ENCODE data around the gene TSHZ2. TPM values are rescaled to one million over a fixed set of nuclear protein-coding genes. Genes with fewer than 3 reads are reported as not detected.
A peak's percentile ranks its signal among the peaks of the same experiment; 100 is the strongest.

TSHZ2 gene
- total RNA-seq, 1 experiment from 2014 or later: 0.07 TPM

GRCh38 chr20:53385941-53386767 lies 414.0 kb downstream of the TSHZ2 start:
- H2BK5ac ChIP-seq (ENCODE audit: insufficient read length, low read length): no peak overlapping the region
- no peak overlapping the region for H4K91ac ChIP-seq (ENCODE audit: insufficient read length, low read depth, low read length)
- H4K5ac ChIP-seq (ENCODE audit: insufficient read length, low read depth, low read length): no peak overlapping the region
- no peak overlapping the region for H3K56ac ChIP-seq (ENCODE audit: insufficient read length, low read depth, low read length)
- no peak overlapping the region for H2BK20ac ChIP-seq (ENCODE audit: low read depth, low read length, poor library complexity, severe bottlenecking)
- H3K27ac ChIP-seq (ENCODE audit: insufficient read length, low read depth, low read length): no peak overlapping the region
- no peaks in the 10 kb centered on the region for H3K9me3 ChIP-seq (ENCODE audit: control insufficient read depth, low read depth, low read length)
- H2AK5ac ChIP-seq (ENCODE audit: insufficient read length, low read length): no peak overlapping the region
- H2BK120ac ChIP-seq (ENCODE audit: low read depth, low read length, poor library complexity, severe bottlenecking): no peak overlapping the region
- H3T11ph ChIP-seq (ENCODE audit: low read length): no peak overlapping the region
- H2BK12ac ChIP-seq (ENCODE audit: insufficient read length, low read depth, low read length): no peak overlapping the region
- no peaks in the 10 kb centered on the region for H4K20me1 ChIP-seq (ENCODE audit: control insufficient read depth, insufficient read depth, insufficient read length)
- H3K4me3 Mint-ChIP-seq: no peak overlapping the region
- H3K9me3 Mint-ChIP-seq: no peaks in the 10 kb centered on the region
- H3K4me2 ChIP-seq (ENCODE audit: insufficient read depth, insufficient read length, low read length): no peak overlapping the region
- H3K36me3 Mint-ChIP-seq (ENCODE audit: insufficient read depth in 1 of 3, low read depth in 3 of 3): 0 out of 7 replicates have a peak, but pooled peaks cover 0 to 1% (median 0%) of the 10 kb centered on the region in 3 experiments
- no peak overlapping the region for H3K9ac ChIP-seq (ENCODE audit: extremely low read depth, insufficient read length, low read length)
- H3K18ac ChIP-seq (ENCODE audit: insufficient read length, low read depth, low read length): no peak overlapping the region
- peaks cover 30 to 34% of the 10 kb centered on the region in 2 experiments for H3K4me1 Mint-ChIP-seq
- no peak for TF ChIP-seq CTCF (conservative IDR thresholded peaks at IDR 0.05)
- no peaks in the 10 kb centered on the region for H3K27me3 Mint-ChIP-seq (ENCODE audit: low read depth)
- DNase-seq: no peak
- H3K27me3 ChIP-seq (ENCODE audit: insufficient read depth, low read length): no peaks in the 10 kb centered on the region
- H2BK15ac ChIP-seq (ENCODE audit: low read depth, low read length): no peak overlapping the region
- H3K79me2 ChIP-seq (ENCODE audit: insufficient read depth, low read length): no peaks in the 10 kb centered on the region
- no peak overlapping the region for H3K14ac ChIP-seq (ENCODE audit: insufficient read depth, low read length)
- no peak overlapping the region for H3K23ac ChIP-seq (ENCODE audit: insufficient read length, low read depth, low read length)
- H3K4me1 ChIP-seq (ENCODE audit: insufficient read depth, low read length): peaks cover 5% of the 10 kb centered on the region; the same call in 1 of the 2 replicates
- peak overlapping the region in 1 of 3 experiments; percentile 66; a peak in 1 of 7 replicates for H3K27ac Mint-ChIP-seq
- no peaks in the 10 kb centered on the region for H3K23me2 ChIP-seq (ENCODE audit: insufficient read length, low read depth, low read length, poor library complexity, severe bottlenecking)
- no peak overlapping the region for H3K4ac ChIP-seq (ENCODE audit: low read depth, low read length)
- H3K79me1 ChIP-seq (ENCODE audit: insufficient read depth, low read depth, low read length, poor library complexity, severe bottlenecking): no peaks in the 10 kb centered on the region
- WGBS (ENCODE audit: extremely low coverage, insufficient read length, low lambda C conversion rate): no CpG with 5 or more reads among the region's 14 CpGs
- no peak overlapping the region for H4K8ac ChIP-seq (replicated peaks; ENCODE audit: insufficient read length, low read depth, low read length)
- H2AFZ ChIP-seq (ENCODE audit: low read length): no peak overlapping the region

Data from H9 (cell line).